HG02642 (cell line): ENCODE results near the gene SDCCAG8.

Source experiments
- ATAC-seq: cut with Tn5 transposase; IDR thresholded peaks from one replicate; pipeline ENCODE4 v1.9.1; 2021; ENCODE audit warnings: mild to moderate bottlenecking; ENCODE audit not compliant: unreplicated experiment, poor library complexity

Gene SDCCAG8

GRCh38 chr1:243526180-243526579, 270.3 kb downstream of the SDCCAG8 start:
- no peak for ATAC-seq

GRCh38 chr1:243528459-243529121, 272.7 kb downstream of the SDCCAG8 start:
- no peak for ATAC-seq

GRCh38 chr1:243529512-243529911, 273.7 kb downstream of the SDCCAG8 start:
- no peak for ATAC-seq

- ATAC-seq = no peak
These were observed 279.2 kb downstream of the SDCCAG8 start for GRCh38 chr1:243535014-243535413.

GRCh38 chr1:243539636-243540035, 283.8 kb downstream of the SDCCAG8 start:
- ATAC-seq = no peak

- ATAC-seq = no peak
These were observed 287.0 kb downstream of the SDCCAG8 start for GRCh38 chr1:243542739-243543415.

- no peak for ATAC-seq
These were observed 287.7 kb downstream of the SDCCAG8 start for GRCh38 chr1:243543501-243543900.

- ATAC-seq = no peak
These were observed 290.6 kb downstream of the SDCCAG8 start for GRCh38 chr1:243546457-243546856.

- no peak for ATAC-seq
These were observed 292.1 kb downstream of the SDCCAG8 start for GRCh38 chr1:243547891-243548290.

- ATAC-seq = no peak
These were observed 292.7 kb downstream of the SDCCAG8 start for GRCh38 chr1:243548516-243548915.

- ATAC-seq = no peak
These were observed 293.3 kb downstream of the SDCCAG8 start for GRCh38 chr1:243549108-243549507.
